HepG2 (cell line): ENCODE data around the gene COQ8B. TPM values are rescaled to one million over a fixed set of nuclear protein-coding genes. Genes with fewer than 3 reads are reported as not detected.

Source experiments
- ATAC-seq: fragments of 200-7000 bp; cut with Tn5 transposase; 3 replicates; pipeline ENCODE4 v1.9.1; 2020; ENCODE audit warnings: mild to moderate bottlenecking, moderate library complexity
- BruUV-seq: library from RNA; stranded (reverse); fragments of 400-500 nt; replicated peaks from 2 replicates; lab custom pipeline; 2021; lab: Mats Ljungman, UMichigan
- CTCF ChIA-PET: fragments of 300-600 bp; formaldehyde crosslinking; extraction: SDS; loops from one replicate; lab custom pipeline; 2021; ENCODE audit warnings: low total read pairs, inconsistent platforms, low intra/inter-chr PET ratio; lab: Yijun Ruan, JAX
- POLR2A ChIA-PET: fragments of 350-600 bp; sonication (Branson Sonifier 250); formaldehyde crosslinking; loops from one replicate; lab custom pipeline; 2020; ENCODE audit warnings: antibody characterized with exemption, inconsistent platforms; lab: Yijun Ruan, JAX
- DNase-seq: peaks from one replicate; pipeline ENCODE4 v3.0.0-alpha.2; 2015; ENCODE audit warnings: low spot score
- FAIRE-seq: peaks from 3 replicates; lab custom pipeline; 2011; peaks lifted over from hg19 to GRCh38; lab: Jason Lieb, UNC
- H2AFZ ChIP-seq: one replicate; pipeline ENCODE4 v1.6.1; 2011; ENCODE audit warnings: low read length, inconsistent platforms
- H3K27ac ChIP-seq: fragments of 300-600 bp; 3 replicates; pipeline ENCODE4 v1.8.0; 2011; ENCODE audit warnings: mixed run types, mild to moderate bottlenecking, mixed read lengths, low read length, inconsistent platforms; ENCODE audit not compliant: insufficient read depth; ENCODE audit errors: extremely low read length
- H3K27me3 ChIP-seq, 2 experiments: fragments of 200-600 bp in 1 of 2; 2 replicates in 1 of 2; 3 replicates in 1 of 2; pipeline versions ENCODE4 v1.6.0 to v1.8.0; 2011; ENCODE audit warnings: low read length in 2 of 2, mild to moderate bottlenecking in 2 of 2, moderate library complexity in 2 of 2, inconsistent platforms in 1 of 2; ENCODE audit not compliant: insufficient read depth in 2 of 2, control insufficient read depth in 1 of 2
- H3K36me3 ChIP-seq, 2 experiments: fragments of 200-600 bp in 1 of 2; replicated peaks in 1 of 2; 2 replicates in 1 of 2; 3 replicates in 1 of 2; pipeline versions ENCODE4 v1.5.1 to v1.8.0; 2011; ENCODE audit warnings: low read length in 2 of 2, inconsistent platforms in 1 of 2; ENCODE audit not compliant: insufficient read depth in 2 of 2, control insufficient read depth in 1 of 2
- H3K4me1 ChIP-seq: 2 replicates; pipeline ENCODE4 v1.5.1; 2012; ENCODE audit warnings: low read length, inconsistent platforms; ENCODE audit not compliant: insufficient read depth
- H3K4me2 ChIP-seq: 2 replicates; pipeline ENCODE4 v1.6.0; 2011; ENCODE audit warnings: low read depth, low read length, inconsistent platforms
- H3K4me3 ChIP-seq, 3 experiments: fragments of 200-600 bp in 1 of 3; sonication (generic), shearing (Covaris generic) in 1 of 3; replicated peaks in 1 of 3; 2 replicates each; pipeline ENCODE4 v1.5.1; 2011 to 2016; ENCODE audit warnings: low read length in 3 of 3, inconsistent platforms in 2 of 3, low read depth in 2 of 3, mild to moderate bottlenecking in 2 of 3, control low read depth in 1 of 3, mixed read lengths in 1 of 3; ENCODE audit not compliant: insufficient read depth in 1 of 3
- H3K79me2 ChIP-seq: one replicate; pipeline ENCODE4 v1.6.1; 2011; ENCODE audit warnings: low read length, inconsistent platforms; ENCODE audit not compliant: insufficient read depth
- H3K9ac ChIP-seq: 2 replicates; pipeline ENCODE4 v1.6.0; 2011; ENCODE audit warnings: mild to moderate bottlenecking, low read depth, low read length, inconsistent platforms; ENCODE audit not compliant: insufficient read depth
- H3K9me3 ChIP-seq: 2 replicates; pipeline ENCODE4 v1.5.1; 2012; ENCODE audit warnings: mild to moderate bottlenecking, low read length
- H4K20me1 ChIP-seq: 2 replicates; pipeline ENCODE4 v1.6.0; 2011; ENCODE audit warnings: inconsistent platforms, mild to moderate bottlenecking, low read length, moderate library complexity; ENCODE audit not compliant: insufficient read depth
- ARID2 ChIP-seq: sonication (generic); formaldehyde crosslinking; IDR thresholded peaks from 2 replicates; pipeline ENCODE4 v1.8.1; 2022; ENCODE audit warnings: mild to moderate bottlenecking, missing genetic modification reagents, borderline replicate concordance
- ATAD3A ChIP-seq: sonication (generic); formaldehyde crosslinking; IDR thresholded peaks from 2 replicates; pipeline ENCODE4 v1.4.0; 2020; ENCODE audit warnings: missing genetic modification reagents
- BHLHE40 ChIP-seq: IDR thresholded peaks from 2 replicates; pipeline ENCODE4 v1.6.1; 2011; ENCODE audit warnings: low read length, improper control_type of control experiment
- CHCHD3 ChIP-seq: sonication (generic); formaldehyde crosslinking; IDR thresholded peaks from 2 replicates; pipeline ENCODE4 v1.8.0; 2022; ENCODE audit warnings: mild to moderate bottlenecking, missing genetic modification reagents, moderate library complexity
- ELF4 ChIP-seq: sonication (generic); formaldehyde crosslinking; IDR thresholded peaks from 2 replicates; pipeline ENCODE4 v1.5.0; 2020; ENCODE audit warnings: missing genetic modification reagents, mild to moderate bottlenecking, moderate library complexity, borderline replicate concordance
- HDAC1 ChIP-seq: sonication (generic); formaldehyde crosslinking; IDR thresholded peaks from 2 replicates; pipeline ENCODE4 v1.5.1; 2020; ENCODE audit warnings: mild to moderate bottlenecking, missing genetic modification reagents
- IKZF1 ChIP-seq: fragments of 450-650 bp; IDR thresholded peaks from 2 replicates; pipeline ENCODE4 v1.7.1; 2016
- LCORL ChIP-seq, 2 experiments: fragments of 450-650 bp in 1 of 2; sonication (generic) in 1 of 2; formaldehyde crosslinking in 1 of 2; IDR thresholded peaks; 2 replicates each; pipeline versions ENCODE4 v1.5.0 to v1.6.1; 2017 to 2020; ENCODE audit warnings: antibody characterized with exemption in 1 of 2, missing genetic modification reagents in 1 of 2
- NR1H2 ChIP-seq: sonication (generic); formaldehyde crosslinking; IDR thresholded peaks from 2 replicates; pipeline ENCODE4 v1.8.1; 2022; ENCODE audit warnings: low read depth, missing genetic modification reagents, borderline replicate concordance
- PHF8 ChIP-seq: sonication (generic); formaldehyde crosslinking; IDR thresholded peaks from 2 replicates; pipeline ENCODE4 v1.5.0; 2020; ENCODE audit warnings: missing genetic modification reagents
- THAP11 ChIP-seq: IDR thresholded peaks from 2 replicates; pipeline ENCODE4 v1.6.1; 2016; ENCODE audit warnings: missing biosample characterization, missing genetic modification reagents
- ZBTB40 ChIP-seq, 2 experiments: fragments of 450-650 bp in 1 of 2; sonication (generic) in 1 of 2; formaldehyde crosslinking in 1 of 2; IDR thresholded peaks; 2 replicates each; pipeline versions ENCODE4 v1.6.1 to v1.8.0; 2016 to 2022; ENCODE audit warnings: antibody characterized with exemption in 1 of 2, mild to moderate bottlenecking in 1 of 2, missing genetic modification reagents in 1 of 2
- ZNF10 ChIP-seq: sonication (generic); formaldehyde crosslinking; IDR thresholded peaks from 2 replicates; pipeline ENCODE4 v1.4.0; 2020; ENCODE audit warnings: mild to moderate bottlenecking, low read depth, missing genetic modification reagents, borderline replicate concordance
- ZNF12 ChIP-seq: sonication (generic); formaldehyde crosslinking; IDR thresholded peaks from 2 replicates; pipeline ENCODE4 v1.5.0; 2020; ENCODE audit warnings: missing genetic modification reagents
- ZNF773 ChIP-seq: sonication (generic); formaldehyde crosslinking; IDR thresholded peaks from 2 replicates; pipeline ENCODE4 v1.4.0; 2020; ENCODE audit warnings: missing genetic modification reagents, borderline replicate concordance
- ZNF775 ChIP-seq: sonication (generic); formaldehyde crosslinking; IDR thresholded peaks from 2 replicates; pipeline ENCODE4 v1.4.0; 2020; ENCODE audit warnings: missing genetic modification reagents, mild to moderate bottlenecking, moderate library complexity, borderline replicate concordance
- WGBS: methylation state at CpG from one replicate; pipeline ENCODE4 v1.1.6; 2017; ENCODE audit warnings: low lambda C conversion rate; 5-methylcytosine and 5-hydroxymethylcytosine counted together
- in situ Hi-C: cut with HindIII; loops from 2 replicates; pipeline ENCODE4 v1.10.0; 2017; ENCODE audit warnings: low pct_unique_long_range_greater_than_20kb; ENCODE audit not compliant: extremely low pct_ligation_motif_present
- intact Hi-C: fragments of 100-400 bp; cut with micrococcal nuclease; formaldehyde crosslinking; loops from one replicate; pipeline ENCODE4 v1.10.0; 2022; ENCODE audit not compliant: unreplicated experiment
- polyA plus RNA-seq, 8 experiments: library from polyadenylated mRNA; depleted of rRNA in 3 of 8; stranded (reverse) in 7 of 8; unstranded in 1 of 8; fragments of >200 nt; fragmentation: Illumina TruSeq in 4 of 8; extraction: Trizol in 4 of 8; gene quantifications; 2 replicates each; pipeline versions ENCODE4 v1.2.1 to v1.2.3, GENCODE V29; 2011 to 2016; ENCODE audit warnings: low read depth in 4 of 8, missing spikeins in 1 of 8, mixed read lengths in 1 of 8; ENCODE audit not compliant: insufficient read depth in 1 of 8
- total RNA-seq, 5 experiments: library from RNA; depleted of rRNA; stranded (reverse); fragments of >200 nt; fragmentation: Illumina TruSeq; extraction: Trizol; gene quantifications; 2 replicates each; pipeline ENCODE4 v1.2.3, GENCODE V29; 2016; ENCODE audit warnings: low read depth in 1 of 5

COQ8B gene
- total and polyA plus RNA-seq, 2 of the 13 experiments (the other 11 are each of a cell fraction or from before 2014, with no cell fraction given), result 12.3 to 17.2 TPM

GRCh38 chr19:40716031-40716481 is 630 bp downstream of the COQ8B start:
- ATAC-seq (no peak), DNase-seq (no peak), FAIRE-seq (peak; percentile 21)
- Histone ChIP-seq H3K79me2 (peaks cover 38% of the 10 kb centered on the region), H3K9ac (peak overlapping the region; percentile 96), H3K27me3 (no peaks in the 10 kb centered on the region; a peak in 1 of 5 replicates), H3K27ac (peak overlapping the region; percentile 95), H4K20me1 (0 out of 2 replicates have a peak, but pooled peaks cover 4% of the 10 kb centered on the region), H3K4me1 (peaks cover 37% of the 10 kb centered on the region), H3K9me3 (no peaks in the 10 kb centered on the region), H3K4me2 (peak overlapping the region; percentile 94), H3K36me3 (no peaks in the 10 kb centered on the region), H2AFZ (no peak overlapping the region), H3K4me3 (peak overlapping the region; percentile 90 to 99 (median 92))
- no TSS peak for BruUV-seq
- WGBS, result 1% methylated on average over 7 of the region's 8 CpGs
- intact Hi-C loops, result loop anchor here (5.0 kb wide), 1 partner anchor 91 kb away; no protein-coding TSS in a partner anchor
- in situ Hi-C loops, result loop anchor here (5.0 kb wide), 1 partner anchor 36 kb away; the partner anchor contains the start of genes ACTMAP and SNRPA
- CTCF ChIA-PET, result no interaction called here
- POLR2A ChIA-PET, result interaction anchor here (1.4 to 2.4 kb wide), 6 partner anchors 34 to 83 kb away, joined by 4 to 30 read pairs (median 12); partner anchors contain the start of genes ACTMAP, EGLN2, RAB4B and SNRPA
- TF ChIP-seq ZBTB40 (IDR thresholded peaks at IDR 0.05), result no peak
- TF ChIP-seq ZBTB40 (CRISPR knock-in tag; IDR thresholded peaks at IDR 0.05), result no peak
- no peak for TF ChIP-seq ZNF10
- no peak for TF ChIP-seq BHLHE40
- no peak for TF ChIP-seq ZNF773 (CRISPR knock-in tag)
- no peak for TF ChIP-seq THAP11 (CRISPR knock-in tag)
- TF ChIP-seq NR1H2 (CRISPR knock-in tag), result no peak
- no peak for TF ChIP-seq ATAD3A (CRISPR knock-in tag)
- TF ChIP-seq ARID2, result no peak
- no peak for TF ChIP-seq PHF8 (CRISPR knock-in tag)
- TF ChIP-seq IKZF1, result no peak
- TF ChIP-seq LCORL (IDR thresholded peaks at IDR 0.05), result no peak
- no peak for TF ChIP-seq LCORL (CRISPR knock-in tag; IDR thresholded peaks at IDR 0.05)
- TF ChIP-seq ELF4 (CRISPR knock-in tag), result no peak
- TF ChIP-seq ZNF12 (CRISPR knock-in tag), result no peak
- TF ChIP-seq HDAC1, result peak; percentile 0; the same call in 1 of the 2 replicates
- no peak for TF ChIP-seq CHCHD3
- no peak for TF ChIP-seq ZNF775 (CRISPR knock-in tag)
